ENCODE measurements around the gene STK24.

STK24 gene

GRCh38 chr13:98458431-98458830 is 118.5 kb downstream of the STK24 start:
- TF ChIP-seq, protein P1, sequence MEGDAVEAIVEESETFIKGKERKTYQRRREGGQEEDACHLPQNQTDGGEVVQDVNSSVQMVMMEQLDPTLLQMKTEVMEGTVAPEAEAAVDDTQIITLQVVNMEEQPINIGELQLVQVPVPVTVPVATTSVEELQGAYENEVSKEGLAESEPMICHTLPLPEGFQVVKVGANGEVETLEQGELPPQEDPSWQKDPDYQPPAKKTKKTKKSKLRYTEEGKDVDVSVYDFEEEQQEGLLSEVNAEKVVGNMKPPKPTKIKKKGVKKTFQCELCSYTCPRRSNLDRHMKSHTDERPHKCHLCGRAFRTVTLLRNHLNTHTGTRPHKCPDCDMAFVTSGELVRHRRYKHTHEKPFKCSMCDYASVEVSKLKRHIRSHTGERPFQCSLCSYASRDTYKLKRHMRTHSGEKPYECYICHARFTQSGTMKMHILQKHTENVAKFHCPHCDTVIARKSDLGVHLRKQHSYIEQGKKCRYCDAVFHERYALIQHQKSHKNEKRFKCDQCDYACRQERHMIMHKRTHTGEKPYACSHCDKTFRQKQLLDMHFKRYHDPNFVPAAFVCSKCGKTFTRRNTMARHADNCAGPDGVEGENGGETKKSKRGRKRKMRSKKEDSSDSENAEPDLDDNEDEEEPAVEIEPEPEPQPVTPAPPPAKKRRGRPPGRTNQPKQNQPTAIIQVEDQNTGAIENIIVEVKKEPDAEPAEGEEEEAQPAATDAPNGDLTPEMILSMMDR (IDR thresholded peaks at IDR 0.05; ENCODE audit: low read depth, low read length), result no peak
- Histone ChIP-seq H3K4me3 (ENCODE audit: low read depth, low read length) (no peak overlapping the region), H3K36me3 (peaks cover 71% of the 10 kb centered on the region), H3K9me3 (no peaks in the 10 kb centered on the region), H3K4me1 (peaks cover 6% of the 10 kb centered on the region), H3K27me3 (no peaks in the 10 kb centered on the region)
- no peak for DNase-seq

DNA sequence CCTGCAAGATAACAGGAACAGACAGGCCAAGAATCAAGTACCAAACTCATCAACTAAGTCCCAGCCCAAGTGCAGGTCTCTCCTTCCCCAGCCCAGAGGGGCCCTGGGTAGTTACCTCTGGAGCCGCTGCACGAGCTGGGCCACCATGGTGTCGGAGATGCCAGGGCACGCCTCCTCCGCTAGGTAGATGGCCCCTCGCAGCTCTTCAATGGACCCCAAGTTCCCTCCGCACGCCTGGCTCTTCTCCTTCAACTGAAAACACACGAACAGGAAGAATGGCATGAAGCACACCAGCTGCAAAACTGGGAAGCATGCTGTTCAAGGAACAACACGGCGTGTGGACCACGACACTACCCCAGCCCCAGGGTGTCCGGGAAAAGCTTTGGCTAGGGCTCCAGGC is 119.9 kb downstream of the STK24 start:
- peaks cover 6% of the 10 kb centered on the region for H3K4me1 ChIP-seq
- no peaks in the 10 kb centered on the region for H3K27me3 ChIP-seq
- TF ChIP-seq, protein P1 (IDR thresholded peaks at IDR 0.05; ENCODE audit: low read depth, low read length), result no peak
- no peak for DNase-seq
- no peaks in the 10 kb centered on the region for H3K9me3 ChIP-seq
- H3K4me3 ChIP-seq (ENCODE audit: low read depth, low read length), result no peak overlapping the region
- peaks cover 64% of the 10 kb centered on the region for H3K36me3 ChIP-seq

- Histone ChIP-seq H3K36me3 (peaks cover 62% of the 10 kb centered on the region), H3K9me3 (no peaks in the 10 kb centered on the region), H3K4me3 (ENCODE audit: low read depth, low read length) (no peak overlapping the region), H3K27me3 (no peaks in the 10 kb centered on the region), H3K4me1 (peaks cover 6% of the 10 kb centered on the region)
- TF ChIP-seq, protein P1 (IDR thresholded peaks at IDR 0.05; ENCODE audit: low read depth, low read length), result no peak
- DNase-seq, result no peak
Observed at GRCh38 chr13:98456413-98456845, 120.5 kb downstream of the STK24 start.

DNA sequence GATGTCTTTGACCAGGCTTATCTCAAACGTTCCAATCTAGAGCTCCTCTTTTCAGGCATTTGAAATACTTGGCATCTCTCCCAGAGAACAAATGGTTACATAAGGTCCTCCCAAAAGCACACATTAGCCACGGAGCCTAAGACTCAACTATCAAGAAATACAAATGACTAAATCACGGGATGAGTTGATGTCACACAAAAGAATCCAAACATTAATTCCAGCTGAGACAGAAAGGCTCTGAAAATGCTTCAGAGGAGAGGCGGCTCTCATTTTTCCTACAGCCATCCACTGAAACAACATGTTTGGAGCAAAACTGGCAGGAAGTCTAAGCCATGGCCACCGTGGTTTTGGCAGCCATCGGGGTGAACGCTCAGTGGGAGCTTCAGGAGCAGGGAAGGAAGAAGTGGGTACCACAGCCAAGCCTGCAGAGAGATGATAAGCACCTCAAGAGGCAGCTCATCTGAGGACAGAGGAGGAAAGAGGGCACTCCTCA is 122.5 kb downstream of the STK24 start:
- peaks cover 6% of the 10 kb centered on the region for H3K4me1 ChIP-seq
- TF ChIP-seq, protein P1 (IDR thresholded peaks at IDR 0.05; ENCODE audit: low read depth, low read length), result no peak
- no peak for DNase-seq

DNA sequence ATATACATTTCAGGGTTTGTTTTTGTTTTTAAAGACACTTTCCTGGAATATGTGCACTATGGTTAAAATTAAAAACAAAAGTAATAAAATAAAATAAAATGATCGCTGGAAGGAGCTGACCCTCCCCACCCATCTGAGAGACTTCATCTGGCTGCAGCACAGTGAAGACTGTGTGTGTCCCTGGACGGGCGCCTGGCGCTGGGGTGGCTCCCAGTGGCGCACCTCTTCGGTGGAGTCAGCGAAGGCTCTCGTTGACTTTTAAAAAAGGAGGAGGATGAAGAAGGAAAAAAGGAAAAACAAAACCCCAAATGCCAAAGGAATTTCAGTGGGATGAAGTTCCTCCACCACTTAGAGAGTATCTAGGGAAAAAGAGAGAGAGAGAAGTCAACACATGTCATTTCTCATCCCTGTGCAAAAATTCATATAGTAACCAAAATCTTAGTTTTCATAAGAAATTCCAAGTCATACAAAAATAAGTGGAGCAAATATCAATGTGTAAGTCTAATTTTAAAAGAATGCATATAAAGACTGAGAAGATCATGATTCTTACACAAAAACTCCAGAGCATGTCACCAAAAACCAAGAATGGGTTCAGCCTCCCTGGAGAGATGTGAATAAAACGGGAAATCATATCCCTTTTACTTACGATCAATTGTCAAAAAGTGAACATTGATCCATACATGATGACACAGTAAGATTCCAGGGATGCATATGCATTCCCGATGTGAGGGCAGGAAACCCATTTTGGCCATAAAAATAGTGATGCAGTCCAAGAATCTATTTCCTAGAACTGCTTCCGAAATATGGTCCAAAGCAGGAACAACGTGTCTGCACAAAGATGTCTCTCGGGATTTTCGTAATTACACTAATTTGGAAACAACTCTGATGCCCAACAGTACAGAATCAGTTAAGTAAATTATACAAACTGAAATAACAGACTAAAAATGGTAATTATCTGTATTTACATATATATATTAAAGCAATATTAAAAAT is 123.8 kb downstream of the STK24 start:
- peaks cover 6% of the 10 kb centered on the region for H3K4me1 ChIP-seq
- DNase-seq, result no peak
- peaks cover 52% of the 10 kb centered on the region for H3K36me3 ChIP-seq
- TF ChIP-seq, protein P1 (IDR thresholded peaks at IDR 0.05; ENCODE audit: low read depth, low read length), result no peak
- no peaks in the 10 kb centered on the region for H3K27me3 ChIP-seq
- no peaks in the 10 kb centered on the region for H3K9me3 ChIP-seq
- H3K4me3 ChIP-seq (ENCODE audit: low read depth, low read length), result no peak overlapping the region

More for the DNA sequence above, 122.5 kb downstream of the STK24 start:
- no peaks in the 10 kb centered on the region for H3K27me3 ChIP-seq
- H3K36me3 ChIP-seq, result peaks cover 52% of the 10 kb centered on the region
- no peak overlapping the region for H3K4me3 ChIP-seq (ENCODE audit: low read depth, low read length)
- H3K9me3 ChIP-seq, result no peaks in the 10 kb centered on the region

Measured in BE2C (cell line).